ENCODE measurements around the gene BEND6. TPM values are rescaled to one million over a fixed set of nuclear protein-coding genes. Genes with fewer than 3 reads are reported as not detected.

BEND6 gene
- total and polyA plus RNA-seq, 10 of the 15 experiments (the other 5 are each of a cell fraction or from before 2014, with no cell fraction given) = 0.79 to 2.8 (median 1.6) TPM

DNA sequence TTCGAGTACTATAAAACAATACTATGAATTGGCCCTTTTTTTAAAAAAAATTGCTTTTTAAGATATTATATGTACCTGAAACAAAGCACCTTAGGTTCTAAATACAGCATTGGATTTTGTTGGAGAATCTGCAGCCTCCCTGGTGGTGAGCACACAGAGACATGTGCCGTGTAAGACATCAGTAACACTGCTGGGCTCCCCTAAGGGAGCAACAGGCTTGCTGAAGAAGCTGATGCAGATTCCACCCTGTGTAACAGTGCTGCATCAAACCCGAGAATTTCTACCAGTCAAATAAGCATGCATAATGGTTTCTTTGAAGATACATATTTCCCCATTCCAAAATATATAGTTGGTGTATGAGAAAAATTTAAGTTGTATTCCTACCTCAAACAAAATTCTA is 108.9 kb downstream of the BEND6 start:
- no peak overlapping the region for H2AFZ ChIP-seq (ENCODE audit: control insufficient read depth, low read depth, low read length)
- H3K79me2 ChIP-seq (ENCODE audit: control insufficient read depth, insufficient read depth, low read length) = no peaks in the 10 kb centered on the region
- SMC1A ChIA-PET (ENCODE audit: uncharacterized antibody, unreplicated experiment) = no interaction called here
- no peak for ATAC-seq
- H3K4me2 ChIP-seq (ENCODE audit: control insufficient read depth, insufficient read depth) = no peak overlapping the region
- no peak for DNase-seq (ENCODE audit: low read depth, low spot score)
- WGBS (ENCODE audit: insufficient coverage, insufficient replicate concordance, low lambda C conversion rate, missing lambda C conversion rate) = 64% methylated on average over 3 of the region's 3 CpGs
- intact Hi-C loops (cut with micrococcal nuclease; ENCODE audit: unreplicated experiment) = no loop called here
- in situ Hi-C loops (cut with MboI) = no loop called here
- H3K9me3 ChIP-seq (replicated peaks; ENCODE audit: control insufficient read depth, insufficient read depth, low read length) = no peaks in the 10 kb centered on the region
- H3K4me3 ChIP-seq = no peak overlapping the region
- POLR2A ChIA-PET = no interaction called here
- H3K27ac ChIP-seq (ENCODE audit: control insufficient read depth, insufficient read depth) = no peak overlapping the region
- no peaks in the 10 kb centered on the region for H4K20me1 ChIP-seq (ENCODE audit: control insufficient read depth, insufficient read depth)
- no TSS peak for BruUV-seq (replicated peaks)
- no peaks in the 10 kb centered on the region for H3K27me3 ChIP-seq (replicated peaks in 1 of 2; ENCODE audit: control insufficient read depth in 2 of 2, insufficient read depth in 2 of 2, low read length in 1 of 2)
- RAD21 ChIA-PET (ENCODE audit: unreplicated experiment) = no interaction called here
- no peak for FAIRE-seq
- H3K9ac ChIP-seq (ENCODE audit: control insufficient read depth, insufficient read depth, low read length) = no peak overlapping the region
- CTCF ChIA-PET = no interaction called here
- H3K36me3 ChIP-seq (ENCODE audit: control insufficient read depth in 2 of 2, insufficient read depth in 2 of 2, low read length in 1 of 2) = peaks cover 0 to 13% of the 10 kb centered on the region in 2 experiments; a peak in 1 of 4 replicates
- H3K4me1 ChIP-seq (ENCODE audit: control insufficient read depth, insufficient read depth, low read length) = no peaks in the 10 kb centered on the region
- TF ChIP-seq SP1 (IDR thresholded peaks at IDR 0.05; ENCODE audit: low read depth, low read length) (no peak), MEF2A (IDR thresholded peaks at IDR 0.05; ENCODE audit: insufficient read depth, low read depth, low read length) (no peak), EZH2 (IDR thresholded peaks at IDR 0.05; ENCODE audit: borderline replicate concordance, control insufficient read depth, low read depth, low read length) (no peak), NFYB (IDR thresholded peaks at IDR 0.05; ENCODE audit: insufficient read depth, low read depth, low read length) (no peak), BRCA1 (IDR thresholded peaks at IDR 0.05; ENCODE audit: low read depth, low read length) (no peak), SIN3A (IDR thresholded peaks at IDR 0.05; ENCODE audit: low read depth, low read length) (no peak), SMARCA5 (IDR thresholded peaks at IDR 0.05) (no peak), LARP7 (IDR thresholded peaks at IDR 0.05) (no peak), IKZF1 (conservative IDR thresholded peaks at IDR 0.05) (no peak), ZZZ3 (IDR thresholded peaks at IDR 0.05; ENCODE audit: control insufficient read depth, insufficient read length, low read depth) (no peak), SUZ12 (IDR thresholded peaks at IDR 0.05; ENCODE audit: unreplicated experiment) (no peak)
- TF ChIP-seq, protein P1, sequence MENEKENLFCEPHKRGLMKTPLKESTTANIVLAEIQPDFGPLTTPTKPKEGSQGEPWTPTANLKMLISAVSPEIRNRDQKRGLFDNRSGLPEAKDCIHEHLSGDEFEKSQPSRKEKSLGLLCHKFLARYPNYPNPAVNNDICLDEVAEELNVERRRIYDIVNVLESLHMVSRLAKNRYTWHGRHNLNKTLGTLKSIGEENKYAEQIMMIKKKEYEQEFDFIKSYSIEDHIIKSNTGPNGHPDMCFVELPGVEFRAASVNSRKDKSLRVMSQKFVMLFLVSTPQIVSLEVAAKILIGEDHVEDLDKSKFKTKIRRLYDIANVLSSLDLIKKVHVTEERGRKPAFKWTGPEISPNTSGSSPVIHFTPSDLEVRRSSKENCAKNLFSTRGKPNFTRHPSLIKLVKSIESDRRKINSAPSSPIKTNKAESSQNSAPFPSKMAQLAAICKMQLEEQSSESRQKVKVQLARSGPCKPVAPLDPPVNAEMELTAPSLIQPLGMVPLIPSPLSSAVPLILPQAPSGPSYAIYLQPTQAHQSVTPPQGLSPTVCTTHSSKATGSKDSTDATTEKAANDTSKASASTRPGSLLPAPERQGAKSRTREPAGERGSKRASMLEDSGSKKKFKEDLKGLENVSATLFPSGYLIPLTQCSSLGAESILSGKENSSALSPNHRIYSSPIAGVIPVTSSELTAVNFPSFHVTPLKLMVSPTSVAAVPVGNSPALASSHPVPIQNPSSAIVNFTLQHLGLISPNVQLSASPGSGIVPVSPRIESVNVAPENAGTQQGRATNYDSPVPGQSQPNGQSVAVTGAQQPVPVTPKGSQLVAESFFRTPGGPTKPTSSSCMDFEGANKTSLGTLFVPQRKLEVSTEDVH (IDR thresholded peaks at IDR 0.05; ENCODE audit: low read depth, partially characterized antibody) = no peak
- TF ChIP-seq, protein P2, sequence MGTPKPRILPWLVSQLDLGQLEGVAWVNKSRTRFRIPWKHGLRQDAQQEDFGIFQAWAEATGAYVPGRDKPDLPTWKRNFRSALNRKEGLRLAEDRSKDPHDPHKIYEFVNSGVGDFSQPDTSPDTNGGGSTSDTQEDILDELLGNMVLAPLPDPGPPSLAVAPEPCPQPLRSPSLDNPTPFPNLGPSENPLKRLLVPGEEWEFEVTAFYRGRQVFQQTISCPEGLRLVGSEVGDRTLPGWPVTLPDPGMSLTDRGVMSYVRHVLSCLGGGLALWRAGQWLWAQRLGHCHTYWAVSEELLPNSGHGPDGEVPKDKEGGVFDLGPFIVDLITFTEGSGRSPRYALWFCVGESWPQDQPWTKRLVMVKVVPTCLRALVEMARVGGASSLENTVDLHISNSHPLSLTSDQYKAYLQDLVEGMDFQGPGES (IDR thresholded peaks at IDR 0.05) = no peak
- TF ChIP-seq, protein P3, sequence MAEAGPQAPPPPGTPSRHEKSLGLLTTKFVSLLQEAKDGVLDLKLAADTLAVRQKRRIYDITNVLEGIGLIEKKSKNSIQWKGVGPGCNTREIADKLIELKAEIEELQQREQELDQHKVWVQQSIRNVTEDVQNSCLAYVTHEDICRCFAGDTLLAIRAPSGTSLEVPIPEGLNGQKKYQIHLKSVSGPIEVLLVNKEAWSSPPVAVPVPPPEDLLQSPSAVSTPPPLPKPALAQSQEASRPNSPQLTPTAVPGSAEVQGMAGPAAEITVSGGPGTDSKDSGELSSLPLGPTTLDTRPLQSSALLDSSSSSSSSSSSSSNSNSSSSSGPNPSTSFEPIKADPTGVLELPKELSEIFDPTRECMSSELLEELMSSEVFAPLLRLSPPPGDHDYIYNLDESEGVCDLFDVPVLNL (IDR thresholded peaks at IDR 0.05; ENCODE audit: low read depth, low read length) = no peak
- TF ChIP-seq, protein P4, sequence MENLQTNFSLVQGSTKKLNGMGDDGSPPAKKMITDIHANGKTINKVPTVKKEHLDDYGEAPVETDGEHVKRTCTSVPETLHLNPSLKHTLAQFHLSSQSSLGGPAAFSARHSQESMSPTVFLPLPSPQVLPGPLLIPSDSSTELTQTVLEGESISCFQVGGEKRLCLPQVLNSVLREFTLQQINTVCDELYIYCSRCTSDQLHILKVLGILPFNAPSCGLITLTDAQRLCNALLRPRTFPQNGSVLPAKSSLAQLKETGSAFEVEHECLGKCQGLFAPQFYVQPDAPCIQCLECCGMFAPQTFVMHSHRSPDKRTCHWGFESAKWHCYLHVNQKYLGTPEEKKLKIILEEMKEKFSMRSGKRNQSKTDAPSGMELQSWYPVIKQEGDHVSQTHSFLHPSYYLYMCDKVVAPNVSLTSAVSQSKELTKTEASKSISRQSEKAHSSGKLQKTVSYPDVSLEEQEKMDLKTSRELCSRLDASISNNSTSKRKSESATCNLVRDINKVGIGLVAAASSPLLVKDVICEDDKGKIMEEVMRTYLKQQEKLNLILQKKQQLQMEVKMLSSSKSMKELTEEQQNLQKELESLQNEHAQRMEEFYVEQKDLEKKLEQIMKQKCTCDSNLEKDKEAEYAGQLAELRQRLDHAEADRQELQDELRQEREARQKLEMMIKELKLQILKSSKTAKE (IDR thresholded peaks at IDR 0.05; ENCODE audit: low read depth, poor library complexity, severe bottlenecking) = no peak
